Left hindlimb (tissue), 1 donor: ENCODE data around the gene C5orf34.
"Not testable (repeated sequence)": the region's sequence is repeated elsewhere in the genome, so short reads cannot be mapped to it uniquely, and the experiment has no call there.

Experiments used
- DNase-seq: peaks from one replicate; pipeline ENCODE4 v3.0.0-alpha.2; 2018

The C5orf34 gene

GRCh38 chr5:43514471-43514815, 505 bp downstream of the C5orf34 start:
- DNase-seq = no peak

- DNase-seq = no peak
Observed at GRCh38 chr5:43514025-43514424, 923 bp downstream of the C5orf34 start.

GRCh38 chr5:43511062-43511461, 3.9 kb downstream of the C5orf34 start:
- DNase-seq = not testable (repeated sequence)

- DNase-seq = no peak
Observed at GRCh38 chr5:43498581-43498980, 16.4 kb downstream of the C5orf34 start.

- no peak for DNase-seq
Observed at GRCh38 chr5:43497311-43498104, 17.4 kb downstream of the C5orf34 start.

GRCh38 chr5:43491326-43491725, 23.6 kb downstream of the C5orf34 start:
- no peak for DNase-seq

GRCh38 chr5:43486353-43486752, 28.6 kb downstream of the C5orf34 start:
- no peak for DNase-seq

- no peak for DNase-seq
Observed at GRCh38 chr5:43485406-43485805, 29.5 kb downstream of the C5orf34 start.

- DNase-seq = peak; percentile 89
Observed at GRCh38 chr5:43484106-43484849, 30.7 kb downstream of the C5orf34 start.

GRCh38 chr5:43483298-43484105, 31.4 kb downstream of the C5orf34 start, which contains the start of gene TMEM267:
Gene TMEM267, minus strand, starts transcription at chr5:43483865. Its CDS starts 29,896 bp downstream, at chr5:43453969.
- DNase-seq = peak; percentile 96

GRCh38 chr5:43482490-43483297, 32.3 kb downstream of the C5orf34 start:
- DNase-seq = no peak

GRCh38 chr5:43469671-43470391, 45.1 kb downstream of the C5orf34 start:
- DNase-seq = no peak

- DNase-seq = no peak
Observed at GRCh38 chr5:43467100-43467499, 47.8 kb downstream of the C5orf34 start.

GRCh38 chr5:43465455-43465854, 49.5 kb downstream of the C5orf34 start:
- DNase-seq = not testable (repeated sequence)

GRCh38 chr5:43461066-43461465, 53.9 kb downstream of the C5orf34 start:
- DNase-seq = no peak

- no peak for DNase-seq
Observed at GRCh38 chr5:43456556-43456955, 58.4 kb downstream of the C5orf34 start.

GRCh38 chr5:43441575-43441974, 73.4 kb downstream of the C5orf34 start:
- DNase-seq = not testable (repeated sequence)

- DNase-seq = no peak
Observed at GRCh38 chr5:43437062-43437660, 77.8 kb downstream of the C5orf34 start.
